Activated CD4-positive, alpha-beta T cell treated with anti-CD3 and anti-CD28 coated beads, Interleukin-2, Interleukin-6, amounts not matched to agents 100 ng/mL and 50 ng/mL, durations not matched to agents 16 hours and 8 hours (primary cell): ENCODE measurements around the gene A1CF.
A peak's percentile ranks its signal among the peaks of the same experiment; 100 is the strongest.
"Not testable (repeated sequence)": the region's sequence is repeated elsewhere in the genome, so short reads cannot be mapped to it uniquely, and the experiment has no call there.

ENCODE experiments used
- DNase-seq: peaks from one replicate; pipeline ENCODE4 v3.0.0-alpha.2; 2020

Gene A1CF

DNA sequence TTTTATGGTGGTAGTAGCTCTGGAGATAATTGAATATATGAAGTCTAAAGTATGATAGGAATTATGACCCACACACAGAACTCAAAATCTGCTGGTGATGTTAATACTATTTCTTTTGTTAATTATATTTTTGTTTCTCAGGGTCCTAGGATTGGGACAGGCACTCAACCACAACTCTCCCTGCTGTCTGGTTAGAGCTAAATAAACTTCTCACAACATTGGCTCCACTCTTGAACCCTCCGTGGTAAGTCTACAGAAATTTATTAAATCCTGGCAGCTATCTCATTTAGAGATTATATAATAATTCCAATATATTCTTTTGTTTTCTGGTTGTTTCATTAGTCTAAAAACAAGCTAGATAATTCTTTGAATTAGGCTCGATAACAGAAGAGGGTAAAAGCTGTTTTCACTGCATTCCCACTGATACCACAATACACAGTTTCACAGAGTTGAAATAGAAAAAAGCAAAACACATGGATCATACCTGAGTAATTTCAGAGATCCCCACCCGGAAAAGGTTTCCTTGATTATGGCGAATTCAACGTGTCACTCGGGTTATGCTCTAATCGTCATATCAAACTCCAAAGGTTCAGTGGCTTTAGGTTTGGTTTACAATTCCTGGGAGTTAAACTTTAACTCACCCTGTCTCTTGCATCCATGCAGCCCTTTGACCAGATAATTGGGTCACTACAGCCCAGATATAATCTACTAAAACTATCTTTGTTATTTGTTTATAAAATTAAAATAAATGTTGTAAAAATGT is at the start of gene A1CF:
Gene A1CF (minus strand): TSS at position 531 of the 763 bp plus-strand sequence. CDS start 25,687 bp downstream, outside the sequence.
- no peak for DNase-seq

DNA sequence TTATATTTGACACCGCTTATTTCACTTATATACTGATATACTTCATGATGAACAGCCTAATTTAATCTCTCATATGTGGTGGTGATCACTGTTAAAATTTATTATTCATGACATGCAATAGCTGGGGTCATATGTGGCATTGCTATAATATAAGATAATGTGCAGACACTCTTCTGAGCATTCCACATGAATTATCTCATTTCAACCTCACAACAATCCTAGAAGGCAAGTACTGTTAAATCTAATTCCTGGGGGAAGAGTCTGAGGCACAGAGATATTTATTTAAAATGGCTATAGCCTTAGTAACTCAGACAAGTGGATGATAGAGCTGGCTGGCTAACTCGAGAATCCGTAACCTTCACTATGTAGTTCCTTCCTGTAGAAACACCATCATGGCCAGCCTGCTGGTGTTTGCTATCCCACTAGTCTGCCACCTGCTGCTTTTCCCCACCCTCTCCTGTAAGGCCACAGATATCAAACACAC is 46.6 kb upstream of the A1CF start:
- no peak for DNase-seq

GRCh38 chr10:50929670-50930069 is 44.2 kb upstream of the A1CF start:
- peak; percentile 1 for DNase-seq

DNA sequence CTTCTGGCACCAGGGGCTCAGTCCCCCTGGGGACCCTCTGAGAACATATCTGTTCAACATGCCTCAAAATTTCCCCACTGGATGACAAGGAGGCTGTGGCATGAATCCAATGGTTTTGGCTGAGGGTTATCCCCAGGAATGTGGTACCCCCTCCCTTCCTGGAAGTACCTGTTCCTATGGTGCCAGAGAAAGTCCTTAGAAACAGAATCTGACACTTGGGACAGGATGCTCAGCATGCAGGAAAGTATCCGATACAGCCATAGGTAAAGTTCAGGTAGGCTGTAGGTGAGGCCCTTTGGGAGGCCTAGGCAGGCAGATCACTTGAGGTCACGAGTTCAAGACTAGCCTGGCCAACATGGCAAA is 42.7 kb upstream of the A1CF start:
- DNase-seq: no peak

- no peak for DNase-seq
Observed at GRCh38 chr10:50927522-50928189, 42.2 kb upstream of the A1CF start.

GRCh38 chr10:50923471-50923870 is 38.0 kb upstream of the A1CF start:
- not testable (repeated sequence) for DNase-seq

DNA sequence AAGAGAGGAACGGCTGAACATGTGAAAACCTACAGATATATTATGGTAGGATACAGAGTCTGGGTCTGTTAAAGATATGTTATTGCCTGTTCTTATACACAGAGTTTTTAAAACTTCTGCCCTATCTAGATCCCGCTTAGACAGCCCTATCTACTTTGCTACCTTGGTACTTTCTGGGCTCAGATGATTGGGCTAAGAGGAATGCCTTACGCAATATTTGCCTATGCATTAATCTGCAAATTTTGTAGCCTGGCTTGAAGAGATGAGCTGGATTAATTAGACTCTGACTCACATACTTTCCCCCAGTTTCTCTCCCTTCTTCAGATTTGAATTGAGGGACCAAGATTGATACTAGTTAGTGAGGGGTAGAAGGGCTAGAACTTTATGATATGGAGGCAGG is 33.6 kb upstream of the A1CF start:
- no peak for DNase-seq

DNA sequence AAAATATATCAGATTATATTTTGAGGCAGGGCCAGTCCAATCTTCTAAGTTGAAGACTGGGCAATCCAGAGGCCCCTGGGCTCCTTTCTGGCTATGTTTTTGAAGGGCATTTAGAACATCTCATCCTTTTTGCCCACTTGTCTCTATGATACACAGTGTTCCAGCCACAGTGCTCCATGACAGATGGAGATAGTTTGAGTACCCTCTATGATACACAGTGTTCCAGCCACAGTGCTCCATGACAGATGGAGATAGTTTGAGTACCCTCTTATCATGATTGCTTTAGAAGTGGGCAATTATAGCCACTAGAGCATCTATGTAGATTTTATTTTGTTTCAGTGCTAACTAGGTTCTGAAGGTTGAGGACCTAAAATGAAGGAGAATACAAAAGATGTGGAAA is 33.1 kb upstream of the A1CF start:
- DNase-seq: no peak

- DNase-seq: no peak
Observed at GRCh38 chr10:50917486-50917885, 32.1 kb upstream of the A1CF start.

GRCh38 chr10:50909334-50910014 is 24.0 kb upstream of the A1CF start:
- DNase-seq: no peak

DNA sequence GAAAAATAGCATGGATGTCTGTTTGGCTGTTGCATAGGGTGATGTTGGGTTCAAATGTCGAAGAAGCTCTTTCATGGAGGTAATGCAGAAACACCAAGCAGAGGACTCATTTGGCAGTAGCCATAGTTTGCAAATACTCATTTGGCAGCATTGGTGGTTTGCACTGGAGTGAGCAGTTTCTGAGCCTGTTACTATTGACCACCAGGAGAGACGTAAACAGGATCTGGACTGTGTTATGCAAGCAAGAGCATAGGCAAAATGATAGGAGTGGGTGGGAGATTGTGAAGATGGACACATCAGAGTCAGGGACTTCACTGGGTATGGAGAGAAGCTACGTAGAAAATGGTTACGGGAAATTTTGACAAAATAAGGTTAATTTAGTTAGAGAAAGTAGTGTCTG is 22.9 kb upstream of the A1CF start:
- DNase-seq: no peak

- not testable (repeated sequence) for DNase-seq
Observed at GRCh38 chr10:50905797-50906196, 20.4 kb upstream of the A1CF start.

DNA sequence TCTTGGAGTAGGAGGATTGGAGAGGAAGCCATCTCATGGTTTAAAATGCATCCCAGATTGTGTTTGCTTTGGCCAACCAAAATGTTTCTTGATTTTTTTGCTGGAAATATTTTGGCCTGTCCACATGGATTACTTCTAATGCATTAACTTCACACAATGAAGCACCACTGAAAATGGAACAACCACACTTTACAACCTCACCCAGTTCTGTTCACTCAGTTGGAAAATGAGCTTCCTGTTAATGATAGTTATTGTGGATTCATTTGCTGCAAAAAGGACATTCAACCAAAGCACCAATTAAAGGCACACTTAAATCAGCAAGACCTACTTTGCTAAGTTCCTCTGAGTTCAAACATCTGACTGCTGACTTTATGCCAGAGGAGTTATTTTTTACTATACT is 11.3 kb upstream of the A1CF start:
- DNase-seq: no peak

DNA sequence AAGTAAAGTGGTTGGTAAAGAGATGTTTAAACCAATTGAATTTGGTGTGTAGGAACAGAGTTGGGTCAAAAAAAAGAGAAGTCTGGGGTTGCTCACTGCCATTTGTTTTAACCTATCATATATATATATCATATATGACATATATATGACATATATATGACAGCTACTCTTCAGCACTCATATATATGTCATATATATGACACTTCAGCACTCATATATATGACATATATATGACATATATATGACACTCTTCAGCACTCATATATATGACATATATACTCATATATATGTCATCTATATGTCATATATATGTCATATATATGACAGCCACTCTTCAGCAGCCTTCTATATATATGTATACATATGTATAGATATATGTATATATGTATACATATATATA is 8.9 kb upstream of the A1CF start:
- no peak for DNase-seq

DNA sequence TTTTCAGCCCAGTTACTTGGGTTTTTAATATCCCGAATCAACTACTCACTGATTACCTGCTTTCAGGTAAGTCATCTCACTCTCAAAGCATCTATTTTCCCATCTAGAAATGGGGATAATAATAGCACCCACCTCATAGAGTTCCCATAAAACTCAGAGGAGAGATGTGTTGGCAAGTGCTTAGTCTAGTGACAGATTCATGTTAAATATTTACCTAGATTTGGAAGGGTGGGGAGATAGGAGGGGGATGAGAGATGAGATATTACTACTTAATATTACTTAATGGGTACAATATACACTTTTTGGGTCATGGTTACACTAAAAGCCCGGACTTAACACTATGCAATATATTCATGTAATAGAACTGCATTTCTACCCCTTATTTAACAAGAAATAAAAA is 7.0 kb upstream of the A1CF start:
- no peak for DNase-seq

DNA sequence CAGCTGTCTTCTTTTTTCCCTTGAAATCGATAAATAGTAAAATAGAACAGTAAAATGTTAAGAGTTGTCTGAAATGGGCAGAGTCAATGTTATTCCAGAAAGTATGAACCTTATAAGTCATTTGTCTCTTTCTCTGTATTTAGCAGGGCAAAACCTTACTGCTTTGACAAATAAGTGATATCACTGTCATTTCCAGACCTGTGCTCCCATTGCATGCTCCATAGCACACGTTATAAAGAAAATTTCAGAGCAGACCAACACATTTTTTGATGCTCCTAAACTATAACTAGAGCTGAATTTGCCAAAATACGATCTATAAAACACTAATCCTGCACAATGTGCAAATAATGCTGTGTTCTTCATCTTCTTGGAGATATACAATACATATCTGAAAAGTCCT is 1.1 kb downstream of the A1CF start:
- no peak for DNase-seq

GRCh38 chr10:50883629-50884028 is 1.8 kb downstream of the A1CF start:
- no peak for DNase-seq

DNA sequence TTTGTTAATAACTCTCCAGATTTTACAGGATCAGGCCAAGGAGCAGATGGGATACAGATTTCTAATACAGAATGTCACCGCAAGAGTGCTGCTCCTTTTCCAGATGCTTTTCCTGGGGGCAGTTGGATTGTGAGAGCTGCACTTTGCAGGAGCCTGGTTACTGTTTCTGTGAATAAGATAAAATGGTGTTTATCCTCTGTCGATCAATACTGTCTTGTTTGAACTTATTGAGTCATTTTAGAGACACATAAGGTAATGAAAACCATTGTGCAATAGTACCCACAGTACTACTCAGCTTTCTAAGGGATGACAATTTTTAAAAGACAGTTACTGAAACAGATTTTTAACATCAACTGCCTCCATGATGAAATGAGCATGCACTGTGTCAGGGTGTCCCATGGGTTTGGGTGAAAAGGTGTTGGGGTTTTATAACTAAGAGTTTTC is 2.9 kb downstream of the A1CF start:
- DNase-seq: no peak

DNA sequence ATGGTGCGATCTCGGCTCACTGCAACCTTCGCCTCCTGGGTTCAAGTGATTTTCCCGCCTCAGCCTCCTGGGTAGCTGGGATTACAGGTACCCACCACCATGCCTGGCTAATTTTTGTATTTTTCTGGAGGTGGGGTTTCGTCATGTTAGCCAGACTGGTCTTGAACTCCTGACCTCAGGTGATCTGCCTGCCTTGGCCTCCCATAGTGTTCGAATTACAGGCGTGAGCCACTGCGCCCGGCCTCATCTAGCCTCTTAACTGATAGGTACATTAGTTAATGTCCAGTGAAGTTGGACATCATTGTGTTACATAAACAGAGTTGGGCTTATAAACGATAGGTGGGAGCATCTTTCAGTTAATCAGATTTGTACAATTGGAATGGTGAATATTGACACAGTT is 4.4 kb downstream of the A1CF start:
- not testable (repeated sequence) for DNase-seq

- DNase-seq: no peak
Observed at GRCh38 chr10:50876429-50876828, 9.0 kb downstream of the A1CF start.

GRCh38 chr10:50874723-50875122 is 10.7 kb downstream of the A1CF start:
- DNase-seq: no peak

DNA sequence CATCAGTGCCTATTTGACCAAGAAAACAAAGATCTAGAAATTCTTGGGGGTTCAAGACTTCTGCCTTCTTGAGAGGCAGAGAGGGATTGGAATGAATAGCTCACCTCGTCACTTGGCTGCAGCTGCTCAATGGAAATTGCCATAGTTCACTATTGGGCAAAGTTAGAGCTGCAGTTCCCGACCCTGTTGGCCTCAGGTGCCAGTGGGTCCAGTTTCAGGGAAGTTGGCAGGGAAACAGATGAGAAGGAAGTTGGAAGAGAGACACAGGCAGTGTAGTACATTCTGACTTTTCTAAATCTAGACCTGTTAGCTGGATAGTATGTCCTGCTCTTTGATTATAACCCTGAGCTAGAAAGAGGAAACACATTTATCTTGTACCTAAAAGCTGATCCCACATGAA is 19.1 kb downstream of the A1CF start:
- DNase-seq: no peak

DNA sequence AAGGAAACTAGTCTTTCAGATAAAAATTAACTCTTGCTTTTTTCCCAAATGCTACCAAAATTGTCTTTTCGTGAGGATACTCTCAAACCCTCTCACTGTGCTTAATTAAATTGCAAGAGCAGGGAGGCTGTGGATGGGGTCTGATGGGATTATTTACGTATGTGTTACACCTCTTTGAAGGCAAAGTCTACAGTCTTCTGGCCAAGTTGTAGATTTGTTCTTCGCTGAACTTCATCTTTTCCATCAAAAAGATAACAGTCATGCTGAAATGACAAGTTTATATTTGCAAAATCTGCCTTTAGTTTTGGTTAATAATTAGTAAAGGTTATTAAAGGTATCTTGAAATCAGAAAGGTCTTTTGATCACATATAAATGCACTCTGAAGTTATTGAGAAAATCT is 22.7 kb downstream of the A1CF start:
- no peak for DNase-seq

DNA sequence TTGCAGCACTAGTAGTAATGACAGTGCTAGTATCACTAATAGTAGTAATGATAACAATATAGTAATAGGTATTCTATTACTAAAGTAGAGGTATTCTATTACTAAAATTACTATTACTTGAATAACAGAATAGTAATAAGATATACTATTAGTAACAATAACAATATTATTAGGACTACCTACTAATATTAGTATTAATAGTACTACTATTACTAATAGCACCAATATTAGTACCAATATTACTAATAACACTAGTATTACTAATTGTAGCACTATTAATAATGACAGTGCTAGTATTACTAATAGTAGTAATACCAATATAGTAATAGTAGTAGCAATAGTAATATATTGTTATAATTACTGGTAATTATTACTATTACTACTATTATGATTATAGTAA is 24.1 kb downstream of the A1CF start:
- DNase-seq: no peak
